Karpas-422 (cell line): ENCODE data around the gene RCAN3. TPM values are rescaled to one million over a fixed set of nuclear protein-coding genes. Genes with fewer than 3 reads are reported as not detected.

ENCODE experiments used
- total RNA-seq: library from RNA; depleted of rRNA; stranded (reverse); fragments of >200 nt; shearing (Covaris generic); gene quantifications from 2 replicates; pipeline ENCODE4 v1.2.3, GENCODE V29; 2014; ENCODE audit warnings: low replicate concordance; rRNA removed

Gene RCAN3
- total RNA-seq, 1 experiment from 2014 or later = 4.8 TPM

Other genes starting within 250 kb of the RCAN3 start
- gene GRHL3, start 183.5 kb upstream of the RCAN3 start, total RNA-seq = not detected in 2 replicates
- 3.5 and 9.2 TPM in 2 replicates for gene STPG1, start 89.1 kb upstream of the RCAN3 start, total RNA-seq
- 22.7 and 40.8 TPM in 2 replicates for gene NIPAL3, start 87.0 kb upstream of the RCAN3 start, total RNA-seq
- not detected in 2 replicates for gene NCMAP, start 53.3 kb downstream of the RCAN3 start, total RNA-seq
- 54.3 and 98.5 TPM in 2 replicates for gene SRRM1, start 140.5 kb downstream of the RCAN3 start, total RNA-seq
- 49.1 and 87.4 TPM in 2 replicates for gene CLIC4, start 242.6 kb downstream of the RCAN3 start, total RNA-seq